ENCODE data around the gene HMGB1.

GRCh38 chr13:30410705-30411125 lies 55.0 kb downstream of the HMGB1 start:
- TF ChIP-seq CTCF (IDR thresholded peaks at IDR 0.05) (no peak), POLR2A (IDR thresholded peaks at IDR 0.05) (no peak)

All from uterus (tissue), 2 donors.